Suprapubic skin (tissue), 3 donors: ENCODE measurements around the gene OR51V1.

Experiments
- CTCF ChIP-seq, 2 donors: fragments of 200-600 bp in 1 of 2; fragments of 450-650 bp in 1 of 2; sonication (generic) in 1 of 2; IDR thresholded peaks; one replicate each; pipeline ENCODE4 v1.5.1; 2016 to 2019; ENCODE audit warnings: antibody characterized with exemption in 2 of 2, mild to moderate bottlenecking in 1 of 2, moderate library complexity in 1 of 2
- EP300 ChIP-seq: sonication (generic); formaldehyde crosslinking; IDR thresholded peaks from one replicate; pipeline ENCODE4 v1.6.1; 2017; ENCODE audit warnings: antibody characterized with exemption
- POLR2A ChIP-seq, 2 donors: fragments of 450-650 bp; IDR thresholded peaks; one replicate each; pipeline ENCODE4 v1.6.1; 2017; ENCODE audit warnings: antibody characterized with exemption in 2 of 2, mild to moderate bottlenecking in 2 of 2, moderate library complexity in 2 of 2

GRCh38 chr11:5196731-5197130 is 3.8 kb downstream of the OR51V1 start:
- TF ChIP-seq CTCF (IDR thresholded peaks at IDR 0.05) (no peak), POLR2A (IDR thresholded peaks at IDR 0.05) (no peak), EP300 (no peak)
